GM19240 (cell line): ENCODE measurements around the gene C1QTNF12.

ENCODE experiments used
- DNase-seq: peaks from one replicate; pipeline ENCODE4 v3.0.0; 2011; ENCODE audit warnings: low spot score; ENCODE audit not compliant: insufficient read length

The C1QTNF12 gene, protein sequence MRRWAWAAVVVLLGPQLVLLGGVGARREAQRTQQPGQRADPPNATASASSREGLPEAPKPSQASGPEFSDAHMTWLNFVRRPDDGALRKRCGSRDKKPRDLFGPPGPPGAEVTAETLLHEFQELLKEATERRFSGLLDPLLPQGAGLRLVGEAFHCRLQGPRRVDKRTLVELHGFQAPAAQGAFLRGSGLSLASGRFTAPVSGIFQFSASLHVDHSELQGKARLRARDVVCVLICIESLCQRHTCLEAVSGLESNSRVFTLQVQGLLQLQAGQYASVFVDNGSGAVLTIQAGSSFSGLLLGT

GRCh38 chr1:1246577-1247340, at the start of gene C1QTNF12:
C1QTNF12 (minus strand) TSS chr1:1246722; CDS start chr1:1246690, 32 bp downstream.
- no peak for DNase-seq

GRCh38 chr1:1295154-1295923, 48.8 kb upstream of the C1QTNF12 start:
- DNase-seq, result no peak

- no peak for DNase-seq
Observed at GRCh38 chr1:1294250-1294890, 47.8 kb upstream of the C1QTNF12 start.

GRCh38 chr1:1293263-1294249, 47.0 kb upstream of the C1QTNF12 start:
- no peak for DNase-seq

DNA sequence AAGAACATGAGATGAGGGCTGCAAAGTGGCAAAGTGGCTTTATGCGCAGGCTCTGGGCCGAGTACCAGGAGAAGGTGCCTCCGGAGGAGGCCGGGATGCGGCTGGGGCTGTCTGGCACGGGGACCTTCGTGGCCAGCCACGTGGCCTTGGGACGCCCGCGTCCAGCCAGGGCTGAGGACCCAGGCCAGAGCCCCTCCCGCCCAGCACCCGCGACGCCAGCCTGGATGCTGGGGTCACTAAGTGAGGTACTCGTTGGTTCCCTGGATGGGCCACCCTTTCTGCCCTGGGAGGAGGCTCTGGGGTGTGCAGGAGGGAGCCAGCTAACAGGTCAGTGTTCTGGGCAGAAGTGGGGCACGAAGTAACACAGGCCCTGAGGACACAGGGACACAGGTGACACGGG, 46.3 kb upstream of the C1QTNF12 start:
- no peak for DNase-seq

GRCh38 chr1:1292442-1292779, 45.9 kb upstream of the C1QTNF12 start:
- DNase-seq, result no peak

DNA sequence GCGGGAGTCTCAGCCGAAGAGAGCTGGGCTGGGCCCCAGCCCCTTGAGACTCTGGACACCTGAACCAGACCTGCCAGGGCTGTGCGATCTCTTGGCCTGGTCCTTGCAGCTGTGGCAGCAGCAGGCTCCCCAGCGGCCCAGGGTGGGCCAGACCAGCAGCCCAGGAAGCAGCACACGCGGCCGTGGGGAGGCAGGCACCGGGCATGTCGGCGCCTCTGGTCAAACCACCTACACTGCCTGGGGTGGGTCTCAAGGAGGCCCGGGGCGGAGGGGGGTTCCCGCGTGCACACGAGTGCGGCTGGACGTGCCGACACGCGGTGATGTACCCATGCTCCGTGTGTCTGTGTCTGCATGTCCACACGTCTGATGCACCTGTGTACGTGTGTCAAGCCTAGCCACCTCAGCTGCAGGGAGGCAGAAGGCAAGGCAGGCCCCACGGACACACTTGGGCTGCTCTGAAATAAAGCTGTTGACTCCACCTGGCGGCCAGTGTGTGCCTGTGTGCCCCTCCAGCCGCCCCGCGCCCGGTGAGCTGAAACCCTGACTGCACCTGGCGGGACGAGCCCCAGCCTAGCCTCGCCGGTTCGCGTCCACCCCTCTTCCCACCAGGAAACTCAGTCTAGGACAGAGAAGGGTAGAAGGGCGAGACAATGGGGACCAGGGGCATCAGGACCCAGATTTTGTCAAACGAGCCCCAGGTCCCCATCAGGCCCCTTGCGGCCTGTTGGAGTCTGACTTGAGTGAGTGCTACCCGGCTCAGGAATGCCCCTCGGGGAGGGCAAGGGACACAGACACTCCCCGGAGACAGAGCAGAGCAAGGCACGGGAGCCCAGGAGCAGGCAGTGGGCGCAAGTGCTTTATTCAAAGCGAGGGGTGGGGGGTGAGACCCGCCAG, 45.3 kb upstream of the C1QTNF12 start:
- peak; percentile 92 for DNase-seq

- DNase-seq, result no peak
Observed at GRCh38 chr1:1291023-1291528, 44.6 kb upstream of the C1QTNF12 start.

- DNase-seq, result peak; percentile 65
Observed at GRCh38 chr1:1290238-1290731, 43.8 kb upstream of the C1QTNF12 start.

GRCh38 chr1:1287288-1288110, 41.0 kb upstream of the C1QTNF12 start:
- no peak for DNase-seq

GRCh38 chr1:1286313-1287261, 40.1 kb upstream of the C1QTNF12 start:
- DNase-seq, result no peak

DNA sequence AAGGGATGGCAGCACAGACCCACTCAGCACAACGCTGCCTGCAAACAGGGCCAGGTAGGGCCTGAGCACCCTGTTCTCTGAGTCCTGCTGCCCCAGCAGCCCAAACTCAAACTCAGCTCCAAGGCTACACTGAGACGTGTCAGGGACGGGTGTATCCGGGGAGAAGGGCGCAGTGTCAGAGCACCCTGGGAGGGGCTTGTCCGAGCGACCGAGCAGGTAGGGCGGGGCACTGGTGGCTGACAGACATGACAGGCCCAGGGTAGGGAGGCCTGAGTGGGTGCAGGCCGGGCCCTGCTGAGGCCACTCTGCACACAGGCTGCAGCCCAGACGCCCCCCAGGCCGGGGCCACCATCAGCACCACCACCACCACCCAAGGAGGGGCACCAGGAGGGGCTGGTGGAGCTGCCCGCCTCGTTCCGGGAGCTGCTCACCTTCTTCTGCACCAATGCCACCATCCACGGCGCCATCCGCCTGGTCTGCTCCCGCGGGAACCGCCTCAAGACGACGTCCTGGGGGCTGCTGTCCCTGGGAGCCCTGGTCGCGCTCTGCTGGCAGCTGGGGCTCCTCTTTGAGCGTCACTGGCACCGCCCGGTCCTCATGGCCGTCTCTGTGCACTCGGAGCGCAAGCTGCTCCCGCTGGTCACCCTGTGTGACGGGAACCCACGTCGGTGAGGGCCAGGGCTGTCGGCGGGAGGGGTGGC, 39.2 kb upstream of the C1QTNF12 start:
- no peak for DNase-seq

DNA sequence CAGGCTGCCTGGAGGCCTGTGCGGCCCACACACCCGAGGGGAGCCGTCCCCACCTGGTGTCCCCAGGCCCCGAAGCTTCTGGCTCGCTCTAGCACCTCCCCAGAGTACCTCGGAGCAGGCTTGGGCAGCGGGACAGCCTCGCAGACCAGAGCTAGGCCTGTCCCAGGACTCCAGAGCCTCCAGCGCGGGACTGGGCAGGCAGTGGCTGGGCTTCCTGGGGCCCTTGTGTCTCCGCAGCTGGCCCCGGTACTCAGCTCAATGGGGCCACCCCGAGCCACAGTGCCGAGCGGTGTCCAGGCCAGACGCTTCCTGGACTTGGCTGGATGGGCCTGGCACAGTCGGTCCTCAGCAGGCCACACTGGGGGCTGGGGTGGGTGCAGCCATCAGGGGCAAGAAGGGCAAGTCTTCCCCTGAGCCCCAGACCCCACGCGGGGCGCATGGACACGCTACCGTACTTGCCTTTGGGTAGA, 38.6 kb upstream of the C1QTNF12 start:
- DNase-seq, result no peak

DNA sequence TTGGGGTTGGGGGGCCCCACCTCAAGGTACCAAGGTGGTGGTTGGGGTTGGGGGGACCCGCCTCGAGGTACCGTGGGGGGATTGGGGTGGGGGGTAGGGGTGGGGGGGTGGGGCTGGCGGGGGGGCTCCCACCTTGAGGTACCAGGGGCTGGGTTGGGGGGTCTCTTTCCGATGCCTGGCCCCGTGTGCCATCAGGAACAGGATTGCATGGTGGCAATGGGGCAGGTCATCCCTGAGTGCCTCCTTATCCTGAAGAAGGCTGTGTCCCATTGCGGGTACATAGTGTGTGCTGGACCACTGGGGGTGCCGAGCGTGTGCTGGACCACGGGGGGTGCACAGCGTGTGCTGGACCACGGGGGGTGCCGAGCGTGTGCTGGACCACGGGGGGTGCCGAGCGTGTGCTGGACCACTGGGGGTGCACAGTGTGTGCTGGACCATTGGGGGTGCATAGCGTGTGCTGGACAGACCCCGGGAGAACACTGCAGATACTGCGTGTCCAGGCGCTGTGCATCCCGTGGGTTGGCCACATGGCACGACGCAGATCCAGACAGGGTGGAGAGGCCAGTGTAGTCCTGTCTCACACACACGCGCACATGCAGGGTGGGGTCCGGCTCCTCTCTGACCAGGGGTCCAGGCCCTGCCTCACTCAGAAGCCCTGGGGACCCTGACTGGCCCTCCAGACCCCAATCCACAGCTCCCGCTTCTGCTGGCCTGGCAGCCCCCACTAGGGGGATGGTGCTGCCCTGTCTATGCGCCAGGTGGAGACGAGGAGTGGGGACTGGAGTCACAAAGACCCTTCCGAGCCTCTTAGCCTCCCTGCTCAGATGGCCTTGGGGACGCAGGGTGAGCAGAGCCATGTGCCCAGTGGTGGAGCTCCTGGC, 37.9 kb upstream of the C1QTNF12 start:
- no peak for DNase-seq

GRCh38 chr1:1283821-1284220, 37.3 kb upstream of the C1QTNF12 start:
- DNase-seq, result no peak
